Limb (tissue), 2 donors: ENCODE measurements around the gene NCAM1.

ENCODE experiments used
- DNase-seq, 2 donors: peaks; one replicate each; pipeline ENCODE4 v3.0.0-alpha.2; 2016; ENCODE audit errors: extremely low spot score in 2 of 2

Gene NCAM1

GRCh38 chr11:113199866-113200265 lies 238.6 kb downstream of the NCAM1 start:
- peak in 1 of 2 donors; percentile 67 for DNase-seq

- DNase-seq = peak in 1 of 2 donors; percentile 63
Observed at GRCh38 chr11:113201054-113201818, 240.0 kb downstream of the NCAM1 start.

GRCh38 chr11:113202431-113202830 lies 241.2 kb downstream of the NCAM1 start:
- no peak for DNase-seq

- DNase-seq = no peak
Observed at GRCh38 chr11:113203141-113203753, 242.0 kb downstream of the NCAM1 start.

- DNase-seq = no peak
Observed at GRCh38 chr11:113204280-113204679, 243.1 kb downstream of the NCAM1 start.

- DNase-seq = no peak
Observed at GRCh38 chr11:113213549-113213948, 252.3 kb downstream of the NCAM1 start.

GRCh38 chr11:113222241-113222640 lies 261.0 kb downstream of the NCAM1 start:
- no peak for DNase-seq

- no peak for DNase-seq
Observed at GRCh38 chr11:113234888-113235287, 273.7 kb downstream of the NCAM1 start.

GRCh38 chr11:113237261-113237660 lies 276.0 kb downstream of the NCAM1 start:
- DNase-seq = no peak

GRCh38 chr11:113238721-113239120 lies 277.5 kb downstream of the NCAM1 start:
- no peak for DNase-seq

GRCh38 chr11:113240389-113240788 lies 279.2 kb downstream of the NCAM1 start:
- no peak for DNase-seq

GRCh38 chr11:113240790-113241635 lies 279.8 kb downstream of the NCAM1 start:
- DNase-seq = no peak

- DNase-seq = no peak
Observed at GRCh38 chr11:113241636-113242054, 280.4 kb downstream of the NCAM1 start.

GRCh38 chr11:113242060-113242459 lies 280.8 kb downstream of the NCAM1 start:
- no peak for DNase-seq

- peak in 1 of 2 donors; percentile 44 for DNase-seq
Observed at GRCh38 chr11:113242767-113243397, 281.7 kb downstream of the NCAM1 start.

- no peak for DNase-seq
Observed at GRCh38 chr11:113243696-113244095, 282.5 kb downstream of the NCAM1 start.

- DNase-seq = no peak
Observed at GRCh38 chr11:113245216-113245615, 284.0 kb downstream of the NCAM1 start.

GRCh38 chr11:113247221-113247620 lies 286.0 kb downstream of the NCAM1 start:
- DNase-seq = no peak

GRCh38 chr11:113247966-113248365 lies 286.7 kb downstream of the NCAM1 start:
- peak in 1 of 2 donors; percentile 44 for DNase-seq

- DNase-seq = no peak
Observed at GRCh38 chr11:113248702-113249490, 287.7 kb downstream of the NCAM1 start.

- DNase-seq = no peak
Observed at GRCh38 chr11:113249491-113249763, 288.2 kb downstream of the NCAM1 start.
